ENCODE data around the gene DNAJC12.

The DNAJC12 gene

GRCh38 chr10:67772894-67773511 lies 65.0 kb downstream of the DNAJC12 start:
- DNase-seq = peak; percentile 0
- Histone ChIP-seq H3K36me3 (replicated peaks) (no peaks in the 10 kb centered on the region), H3K27ac (no peak overlapping the region), H3K27me3 (replicated peaks) (no peaks in the 10 kb centered on the region), H3K4me3 (ENCODE audit: low read depth, low read length) (no peak overlapping the region)
- no peak for TF ChIP-seq CTCF (IDR thresholded peaks at IDR 0.05; ENCODE audit: low read depth, low read length, missing control alignments)
- in situ Hi-C loops (cut with HindIII; ENCODE audit: low pct_ligation_motif_present, low sequenced_read_pairs) = no loop called here

DNA sequence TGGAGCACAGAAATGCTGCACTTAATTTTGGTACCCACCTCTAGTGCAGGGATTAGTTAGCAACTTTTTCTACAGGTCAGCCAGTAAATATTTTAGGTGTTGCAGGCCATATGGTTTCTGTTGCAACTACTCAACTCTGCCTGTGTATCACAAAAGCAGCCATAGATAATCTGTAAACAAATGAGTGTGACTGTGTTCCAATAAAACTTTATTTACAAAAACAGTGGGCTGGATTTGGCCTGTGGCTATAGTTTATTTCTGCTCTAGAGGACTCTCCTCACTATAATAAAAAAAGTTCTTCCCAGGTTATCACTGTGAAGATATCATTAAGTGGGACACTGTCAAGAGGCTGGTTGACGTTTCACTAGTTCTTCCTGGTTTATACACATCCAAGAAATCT lies 65.8 kb downstream of the DNAJC12 start:
- in situ Hi-C loops (cut with HindIII; ENCODE audit: low pct_ligation_motif_present, low sequenced_read_pairs) = no loop called here
- Histone ChIP-seq H3K36me3 (replicated peaks) (no peaks in the 10 kb centered on the region), H3K27me3 (replicated peaks) (no peaks in the 10 kb centered on the region), H3K4me3 (ENCODE audit: low read depth, low read length) (no peak overlapping the region), H3K27ac (no peak overlapping the region)
- no peak for TF ChIP-seq CTCF (IDR thresholded peaks at IDR 0.05; ENCODE audit: low read depth, low read length, missing control alignments)
- DNase-seq = no peak

- no peak for DNase-seq
- H3K27me3 ChIP-seq (replicated peaks) = no peaks in the 10 kb centered on the region
- no peaks in the 10 kb centered on the region for H3K36me3 ChIP-seq (replicated peaks)
- H3K27ac ChIP-seq = no peak overlapping the region
- H3K4me3 ChIP-seq (ENCODE audit: low read depth, low read length) = no peak overlapping the region
- TF ChIP-seq CTCF (IDR thresholded peaks at IDR 0.05; ENCODE audit: low read depth, low read length, missing control alignments) = no peak
- in situ Hi-C loops (cut with HindIII; ENCODE audit: low pct_ligation_motif_present, low sequenced_read_pairs) = no loop called here
Observed at GRCh38 chr10:67771200-67771599, 66.8 kb downstream of the DNAJC12 start.

DNA sequence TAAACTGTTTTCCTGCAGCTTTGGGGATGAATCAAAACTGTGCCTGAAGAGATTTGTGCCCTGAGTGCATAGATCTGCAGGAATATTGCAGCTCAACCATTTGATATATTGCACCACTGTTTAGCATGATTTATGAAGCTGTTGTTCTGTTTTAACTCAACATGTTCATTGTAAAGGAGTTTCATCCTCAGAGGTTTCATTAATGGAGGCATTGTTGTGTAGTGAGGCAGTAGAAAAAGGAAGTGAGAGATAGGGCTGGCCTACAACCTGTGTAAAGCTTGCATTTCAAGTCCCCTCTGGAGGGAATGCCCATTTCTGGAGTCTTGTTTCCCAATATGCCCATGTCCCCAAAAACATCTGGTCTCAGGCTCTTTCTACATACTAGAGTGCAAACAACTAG lies 67.5 kb downstream of the DNAJC12 start:
- no peak for DNase-seq
- in situ Hi-C loops (cut with HindIII; ENCODE audit: low pct_ligation_motif_present, low sequenced_read_pairs) = no loop called here
- Histone ChIP-seq H3K4me3 (ENCODE audit: low read depth, low read length) (no peak overlapping the region), H3K27ac (no peak overlapping the region), H3K27me3 (replicated peaks) (no peaks in the 10 kb centered on the region), H3K36me3 (replicated peaks) (no peaks in the 10 kb centered on the region)
- no peak for TF ChIP-seq CTCF (IDR thresholded peaks at IDR 0.05; ENCODE audit: low read depth, low read length, missing control alignments)

DNA sequence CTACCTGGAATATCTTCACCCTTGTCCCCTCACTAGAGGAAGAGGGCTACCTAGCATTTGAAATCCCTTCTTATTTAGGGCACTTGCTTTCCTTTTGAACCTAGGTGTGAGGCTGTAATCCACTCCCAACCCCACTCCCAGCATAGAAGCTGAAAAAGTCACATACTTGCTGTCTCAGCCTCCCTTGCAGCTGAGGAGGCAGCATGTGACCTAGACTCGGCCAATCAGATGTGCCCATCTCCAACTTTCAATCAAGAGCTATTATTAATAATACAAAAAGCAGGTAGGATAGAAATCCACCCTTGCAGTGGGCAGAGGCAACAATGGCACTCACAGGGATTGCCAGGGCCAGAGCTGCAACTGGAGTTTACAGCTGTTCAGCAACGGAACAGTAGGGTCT lies 70.7 kb downstream of the DNAJC12 start:
- no peaks in the 10 kb centered on the region for H3K36me3 ChIP-seq (replicated peaks)
- no peak overlapping the region for H3K27ac ChIP-seq
- no peak for TF ChIP-seq CTCF (IDR thresholded peaks at IDR 0.05; ENCODE audit: low read depth, low read length, missing control alignments)
- in situ Hi-C loops (cut with HindIII; ENCODE audit: low pct_ligation_motif_present, low sequenced_read_pairs) = no loop called here
- no peak for DNase-seq
- H3K4me3 ChIP-seq (ENCODE audit: low read depth, low read length) = no peak overlapping the region
- no peaks in the 10 kb centered on the region for H3K27me3 ChIP-seq (replicated peaks)

All from brain microvascular endothelial cell (primary cell).